Naive thymus-derived CD4-positive, alpha-beta T cell (primary cell): ENCODE results near the gene KATNAL1. TPM values are rescaled to one million over a fixed set of nuclear protein-coding genes. Genes with fewer than 3 reads are reported as not detected.
"Not testable (repeated sequence)": the region's sequence is repeated elsewhere in the genome, so short reads cannot be mapped to it uniquely, and the experiment has no call there.

ENCODE experiments used
- ATAC-seq: fragments of 150-1000 bp; cut with Tn5 transposase; 2 replicates; pipeline ENCODE4 v1.10.0; 2021; ENCODE audit warnings: mild to moderate bottlenecking, moderate library complexity
- CTCF ChIA-PET: fragments of 350-600 bp; sonication (Branson Sonifier 250); formaldehyde crosslinking; loops from one replicate; lab custom pipeline; 2021; ENCODE audit warnings: antibody characterized with exemption; lab: Charles Lee
- POLR2A ChIA-PET: fragments of 350-600 bp; sonication (Branson Sonifier 250); formaldehyde crosslinking; loops from one replicate; lab custom pipeline; 2021; ENCODE audit warnings: antibody characterized with exemption, inconsistent platforms; lab: Charles Lee
- DNase-seq, 9 donors: peaks; one replicate each; pipeline versions ENCODE4 v3.0.0 to v3.0.0-alpha.2; 2020 to 2022; ENCODE audit warnings: mixed read lengths in 1 of 9
- H3K27ac ChIP-seq: one replicate; pipeline ENCODE4 v1.7.0; 2013; ENCODE audit warnings: mild to moderate bottlenecking, low read depth, low read length, moderate library complexity
- H3K27me3 ChIP-seq, 2 donors: one replicate each; pipeline ENCODE4 v1.7.0; 2013; ENCODE audit warnings: low read length in 2 of 2, mild to moderate bottlenecking in 2 of 2, moderate library complexity in 2 of 2; ENCODE audit not compliant: control insufficient read depth in 2 of 2, insufficient read depth in 2 of 2
- H3K36me3 ChIP-seq, 3 experiments: 1 replicate in 2 of 3; 2 replicates in 1 of 3; pipeline ENCODE4 v1.7.0; 2013; ENCODE audit warnings: low read length in 3 of 3, mild to moderate bottlenecking in 3 of 3, moderate library complexity in 1 of 3; ENCODE audit not compliant: insufficient read depth in 3 of 3, control insufficient read depth in 2 of 3
- H3K4me1 ChIP-seq, 2 donors: one replicate each; pipeline ENCODE4 v1.7.0; 2013; ENCODE audit warnings: low read length in 2 of 2, mild to moderate bottlenecking in 2 of 2, moderate library complexity in 1 of 2; ENCODE audit not compliant: control insufficient read depth in 2 of 2, insufficient read depth in 2 of 2
- H3K4me3 ChIP-seq: 2 replicates; pipeline ENCODE4 v1.7.0; 2013; ENCODE audit warnings: mild to moderate bottlenecking, low read length
- H3K9me3 ChIP-seq, 3 experiments: 1 replicate in 2 of 3; 2 replicates in 1 of 3; pipeline ENCODE4 v1.7.0; 2013; ENCODE audit warnings: low read length in 3 of 3; ENCODE audit not compliant: control insufficient read depth in 2 of 3
- H3K27ac Mint-ChIP-seq, 9 donors: one replicate each; pipeline ENCODE4 v1.8.0; 2020 to 2022; ENCODE audit warnings: mixed read lengths in 9 of 9, mild to moderate bottlenecking in 8 of 9, moderate library complexity in 5 of 9, inconsistent platforms in 2 of 9
- H3K27me3 Mint-ChIP-seq, 5 donors: one replicate each; pipeline ENCODE4 v1.8.0; 2021 to 2022; ENCODE audit warnings: mixed read lengths in 5 of 5, mild to moderate bottlenecking in 1 of 5
- H3K36me3 Mint-ChIP-seq, 5 donors: one replicate each; pipeline ENCODE4 v1.8.0; 2020 to 2022; ENCODE audit warnings: mixed read lengths in 5 of 5, mild to moderate bottlenecking in 3 of 5, inconsistent platforms in 1 of 5
- H3K4me1 Mint-ChIP-seq, 7 donors: one replicate each; pipeline ENCODE4 v1.8.0; 2020 to 2022; ENCODE audit warnings: mixed read lengths in 7 of 7, mild to moderate bottlenecking in 3 of 7, inconsistent platforms in 1 of 7
- H3K4me3 Mint-ChIP-seq, 10 donors: one replicate each; pipeline ENCODE4 v1.8.0; 2020 to 2022; ENCODE audit warnings: mild to moderate bottlenecking in 10 of 10, mixed read lengths in 10 of 10, moderate library complexity in 6 of 10, inconsistent platforms in 2 of 10
- H3K9me3 Mint-ChIP-seq, 11 donors: one replicate each; pipeline ENCODE4 v1.8.0; 2020 to 2022; ENCODE audit warnings: mixed read lengths in 11 of 11, mild to moderate bottlenecking in 4 of 11, inconsistent platforms in 1 of 11, moderate library complexity in 1 of 11
- intact Hi-C, 2 donors: fragments of 100-400 bp; cut with micrococcal nuclease; formaldehyde crosslinking; loops; one replicate each; pipeline ENCODE4 v1.15.1; 2023
- polyA plus RNA-seq, 2 donors: library from polyadenylated mRNA; unstranded; fragments of 300-500 nt; fragmentation: Illumina TruSeq; gene quantifications; one replicate each; pipeline ENCODE4 v1.2.3, GENCODE V29; 2021
- total RNA-seq, 6 experiments: library from RNA in 5 of 6; stranded (reverse) in 5 of 6; gene quantifications; 1 replicate in 5 of 6; 2 replicates in 1 of 6; pipeline ENCODE4 v1.2.3 and lab custom pipeline; 2021 to 2026

KATNAL1 gene
- total and polyA plus RNA-seq, 7 experiments from 2014 or later, result 0.25 to 16.8 (median 2.4) TPM

- Mint-ChIP-seq H3K4me1 (peaks cover 8 to 47% (median 40%) of the 10 kb centered on the region in 7 donors), H3K27ac (peak overlapping the region in 1 of 9 donors; percentile 10)
- H3K4me3 Mint-ChIP-seq, ATAC-seq, H3K9me3 ChIP-seq, H3K36me3 ChIP-seq, intact Hi-C loops, DNase-seq, H3K4me3 ChIP-seq, H3K27me3 ChIP-seq, H3K27ac ChIP-seq, H3K27me3 Mint-ChIP-seq, H3K9me3 Mint-ChIP-seq, H3K36me3 Mint-ChIP-seq: not testable (repeated sequence)
- peaks cover 0 to 19% of the 10 kb centered on the region in 2 donors for H3K4me1 ChIP-seq
- POLR2A ChIA-PET, result interaction anchor here (0.7 kb wide), 1 partner anchor 405 kb away, joined by 6 read pairs; no protein-coding TSS in a partner anchor
- CTCF ChIA-PET, result interaction anchor here (0.6 kb wide), 1 partner anchor 17 kb away, joined by 3 read pairs; no protein-coding TSS in a partner anchor
These were observed 133.1 kb downstream of the KATNAL1 start for GRCh38 chr13:30174250-30174649.

GRCh38 chr13:30173303-30173610 is 134.1 kb downstream of the KATNAL1 start:
- H3K36me3 ChIP-seq, result no peaks in the 10 kb centered on the region
- H3K4me1 ChIP-seq, result peaks cover 0 to 19% of the 10 kb centered on the region in 2 donors
- H3K9me3 ChIP-seq, result no peaks in the 10 kb centered on the region
- POLR2A ChIA-PET, result interaction anchor here (1.0 to 2.5 kb wide), 2 partner anchors 25 to 291 kb away, joined by 4 to 6 read pairs; no protein-coding TSS in a partner anchor
- DNase-seq, result peak in 1 of 9 donors; percentile 18
- Mint-ChIP-seq H3K9me3 (no peaks in the 10 kb centered on the region), H3K27ac (no peak overlapping the region), H3K27me3 (no peaks in the 10 kb centered on the region), H3K4me1 (peaks cover 8 to 47% (median 41%) of the 10 kb centered on the region in 7 donors), H3K4me3 (peak overlapping the region in 4 of 10 donors; percentile 2 to 22 (median 8)), H3K36me3 (no peaks in the 10 kb centered on the region)
- H3K4me3 ChIP-seq, result no peak overlapping the region
- H3K27me3 ChIP-seq, result no peaks in the 10 kb centered on the region
- CTCF ChIA-PET, result interaction anchor here (0.6 kb wide), 1 partner anchor 317 kb away, joined by 3 read pairs; no protein-coding TSS in a partner anchor
- H3K27ac ChIP-seq, result no peak overlapping the region
- intact Hi-C loops, result no loop called here
- no peak for ATAC-seq

- CTCF ChIA-PET, result interaction anchor here (0.6 kb wide), 1 partner anchor 318 kb away, joined by 3 read pairs; no protein-coding TSS in a partner anchor
- Mint-ChIP-seq H3K4me3 (peak overlapping the region in 3 of 10 donors; percentile 2 to 22 (median 11)), H3K27ac (no peak overlapping the region), H3K9me3 (no peaks in the 10 kb centered on the region), H3K27me3 (no peaks in the 10 kb centered on the region), H3K36me3 (no peaks in the 10 kb centered on the region), H3K4me1 (peaks cover 8 to 48% (median 41%) of the 10 kb centered on the region in 7 donors)
- POLR2A ChIA-PET, result interaction anchor here (1.0 to 2.5 kb wide), 2 partner anchors 24 to 291 kb away, joined by 4 to 6 read pairs; no protein-coding TSS in a partner anchor
- Histone ChIP-seq H3K27ac (no peak overlapping the region), H3K4me1 (peaks cover 0 to 19% of the 10 kb centered on the region in 2 donors), H3K4me3 (no peak overlapping the region), H3K9me3 (no peaks in the 10 kb centered on the region), H3K27me3 (no peaks in the 10 kb centered on the region), H3K36me3 (no peaks in the 10 kb centered on the region)
- intact Hi-C loops, result no loop called here
- ATAC-seq (no peak), DNase-seq (no peak)
These were observed 134.6 kb downstream of the KATNAL1 start for GRCh38 chr13:30172593-30173302.

GRCh38 chr13:30170569-30170968 is 136.8 kb downstream of the KATNAL1 start:
- Histone ChIP-seq H3K27me3 (no peaks in the 10 kb centered on the region), H3K27ac (no peak overlapping the region), H3K4me1 (peaks cover 0 to 19% of the 10 kb centered on the region in 2 donors), H3K36me3 (no peaks in the 10 kb centered on the region), H3K9me3 (no peaks in the 10 kb centered on the region), H3K4me3 (no peak overlapping the region)
- peak overlapping the region in 5 of 10 donors; percentile 3 to 53 (median 14) for H3K4me3 Mint-ChIP-seq
- H3K36me3 Mint-ChIP-seq, result no peaks in the 10 kb centered on the region
- CTCF ChIA-PET, result interaction anchor here (2.2 kb wide), 1 partner anchor 11 kb away, joined by 8 read pairs; no protein-coding TSS in a partner anchor
- peaks cover 9 to 54% (median 42%) of the 10 kb centered on the region in 7 donors for H3K4me1 Mint-ChIP-seq
- POLR2A ChIA-PET, result no interaction called here
- intact Hi-C loops, result no loop called here
- DNase-seq (peak in 1 of 9 donors; percentile 21), ATAC-seq (no peak)
- no peaks in the 10 kb centered on the region for H3K27me3 Mint-ChIP-seq
- no peaks in the 10 kb centered on the region for H3K9me3 Mint-ChIP-seq
- H3K27ac Mint-ChIP-seq, result peak overlapping the region in 3 of 9 donors; percentile 13 to 35 (median 30)

GRCh38 chr13:30169442-30169841 is 137.9 kb downstream of the KATNAL1 start:
- Histone ChIP-seq H3K27ac (no peak overlapping the region), H3K9me3 (no peaks in the 10 kb centered on the region), H3K4me3 (no peak overlapping the region), H3K4me1 (peaks cover 0 to 19% of the 10 kb centered on the region in 2 donors), H3K36me3 (no peaks in the 10 kb centered on the region), H3K27me3 (no peaks in the 10 kb centered on the region)
- H3K4me3 Mint-ChIP-seq, result peak overlapping the region in 6 of 10 donors; percentile 14 to 42 (median 36)
- no peak for ATAC-seq
- H3K4me1 Mint-ChIP-seq, result peaks cover 8 to 52% (median 42%) of the 10 kb centered on the region in 7 donors
- no peak for DNase-seq
- H3K9me3 Mint-ChIP-seq, result no peaks in the 10 kb centered on the region
- intact Hi-C loops, result no loop called here
- no peaks in the 10 kb centered on the region for H3K36me3 Mint-ChIP-seq
- H3K27ac Mint-ChIP-seq, result peak overlapping the region in 2 of 9 donors; percentile 40 to 53
- CTCF ChIA-PET, result interaction anchor here (1.0 to 2.2 kb wide), 2 partner anchors 10 to 37 kb away, joined by 4 to 8 read pairs; no protein-coding TSS in a partner anchor
- POLR2A ChIA-PET, result interaction anchor here (0.6 to 1.2 kb wide), 2 partner anchors 294 to 1945 kb away, joined by 3 read pairs; no protein-coding TSS in a partner anchor
- H3K27me3 Mint-ChIP-seq, result peaks cover 0 to 6% (median 0%) of the 10 kb centered on the region in 5 donors

GRCh38 chr13:30165796-30166195 is 141.6 kb downstream of the KATNAL1 start:
- DNase-seq, result no peak
- H3K27ac ChIP-seq, result no peak overlapping the region
- H3K27ac Mint-ChIP-seq, result no peak overlapping the region
- H3K27me3 Mint-ChIP-seq, result peaks cover 0 to 10% (median 0%) of the 10 kb centered on the region in 5 donors
- CTCF ChIA-PET, result no interaction called here
- H3K4me1 ChIP-seq, result peaks cover 0 to 8% of the 10 kb centered on the region in 2 donors
- H3K36me3 Mint-ChIP-seq, result peaks cover 0 to 2% (median 0%) of the 10 kb centered on the region in 5 donors
- no peaks in the 10 kb centered on the region for H3K9me3 ChIP-seq
- H3K4me3 Mint-ChIP-seq, result no peak overlapping the region
- no peak for ATAC-seq
- no peaks in the 10 kb centered on the region for H3K27me3 ChIP-seq
- no peak overlapping the region for H3K4me3 ChIP-seq
- H3K36me3 ChIP-seq, result no peaks in the 10 kb centered on the region
- POLR2A ChIA-PET, result no interaction called here
- intact Hi-C loops, result no loop called here
- peaks cover 6 to 25% (median 21%) of the 10 kb centered on the region in 7 donors for H3K4me1 Mint-ChIP-seq
- peaks cover 0 to 3% (median 0%) of the 10 kb centered on the region in 11 donors for H3K9me3 Mint-ChIP-seq
